K562 (cell line): ENCODE measurements around the gene KMT2C.

Experiments
- ATF3 ChIP-seq, 2 experiments: fragments of 450-650 bp in 1 of 2; sonication (generic) in 1 of 2; formaldehyde crosslinking in 1 of 2; IDR thresholded peaks in 1 of 2; conservative IDR thresholded peaks in 1 of 2; 2 replicates each; pipeline versions ENCODE4 v1.6.1 to v1.8.1; 2016 to 2023; ENCODE audit warnings: mild to moderate bottlenecking in 2 of 2, moderate library complexity in 2 of 2, inconsistent platforms in 1 of 2, missing genetic modification reagents in 1 of 2
- KAT8 ChIP-seq: fragments of 450-650 bp; IDR thresholded peaks from 2 replicates; pipeline ENCODE4 v1.6.1; 2016; ENCODE audit warnings: low read depth, mild to moderate bottlenecking
- NFE2L1 ChIP-seq: fragments of 450-650 bp; IDR thresholded peaks from 2 replicates; pipeline ENCODE4 v1.6.1; 2016; ENCODE audit warnings: missing genetic modification characterization, low read depth, mild to moderate bottlenecking, missing compliant biosample characterization, moderate library complexity, borderline replicate concordance
- NFIC ChIP-seq: fragments of 450-650 bp; IDR thresholded peaks from 2 replicates; pipeline ENCODE4 v1.6.1; 2017; ENCODE audit warnings: mild to moderate bottlenecking, inconsistent platforms
- NFYB ChIP-seq: IDR thresholded peaks from 2 replicates; pipeline ENCODE4 v1.6.1; 2011; ENCODE audit warnings: mild to moderate bottlenecking, moderate library complexity; ENCODE audit not compliant: insufficient read length; ENCODE audit errors: extremely low read depth
- REST ChIP-seq, 2 experiments: fragments of 450-650 bp; formaldehyde crosslinking in 1 of 2; IDR thresholded peaks; 2 replicates each; pipeline versions ENCODE4 v1.4.0 to v1.6.1; 2014 to 2020; ENCODE audit warnings: mild to moderate bottlenecking in 2 of 2, borderline replicate concordance in 1 of 2, low read depth in 1 of 2
- RNF2 ChIP-seq: sonication (generic); IDR thresholded peaks from 2 replicates; pipeline ENCODE4 v1.6.1; 2016
- TAF7 ChIP-seq: fragments of 450-650 bp; IDR thresholded peaks from 2 replicates; pipeline ENCODE4 v1.6.1; 2016; ENCODE audit warnings: missing genetic modification characterization, missing compliant biosample characterization
- TBP ChIP-seq: optimal IDR thresholded peaks from 2 replicates; pipeline ENCODE3; 2011; ENCODE audit warnings: low read depth, low read length, improper control_type of control experiment
- TFE3 ChIP-seq: fragments of 450-650 bp; formaldehyde crosslinking; IDR thresholded peaks from 2 replicates; pipeline ENCODE4 v1.4.0; 2020; ENCODE audit warnings: mild to moderate bottlenecking, mixed read lengths
- ZBTB7A ChIP-seq: IDR thresholded peaks from 2 replicates; pipeline ENCODE4 v1.6.1; 2011; ENCODE audit warnings: low read depth, mild to moderate bottlenecking, low read length, moderate library complexity, borderline replicate concordance; ENCODE audit not compliant: control insufficient read depth
- ZNF311 ChIP-seq: fragments of 250-450 bp; sonication (Bioruptor Pico); IDR thresholded peaks from 2 replicates; pipeline ENCODE4 v1.4.0; 2020; ENCODE audit warnings: mild to moderate bottlenecking, moderate library complexity

GRCh38 chr7:152130658-152131590 is 304.9 kb downstream of the KMT2C start:
- TF ChIP-seq ATF3 (IDR thresholded peaks at IDR 0.05) (no peak), ATF3 (CRISPR knock-in tag; conservative IDR thresholded peaks at IDR 0.05) (no peak), ZBTB7A (no peak), NFIC (no peak), TBP (no peak), ZNF311 (CRISPR knock-in tag) (no peak), RNF2 (no peak), NFYB (no peak), TFE3 (CRISPR knock-in tag) (no peak), REST (IDR thresholded peaks at IDR 0.05; ENCODE audit: borderline replicate concordance) (no peak), REST (CRISPR knock-in tag; IDR thresholded peaks at IDR 0.05; ENCODE audit: low read depth) (no peak), TAF7 (tag) (no peak), NFE2L1 (tag) (no peak), KAT8 (no peak)
